Panc1 (cell line): ENCODE measurements around the gene BOC.
"Not testable (repeated sequence)": the region's sequence is repeated elsewhere in the genome, so short reads cannot be mapped to it uniquely, and the experiment has no call there.

Experiments used
- CTCF ChIP-seq: fragments of 450-650 bp; IDR thresholded peaks from 2 replicates; pipeline ENCODE4 v1.5.1; 2017; ENCODE audit warnings: mild to moderate bottlenecking
- REST ChIP-seq, 2 experiments: IDR thresholded peaks; 2 replicates each; pipeline ENCODE4 v1.6.1; 2011 to 2012; ENCODE audit warnings: low read depth in 2 of 2, control low read depth in 1 of 2, low read length in 1 of 2, mild to moderate bottlenecking in 1 of 2, moderate library complexity in 1 of 2; ENCODE audit not compliant: insufficient read depth in 1 of 2

GRCh38 chr3:113171675-113172300 lies 39.6 kb upstream of the BOC start:
- TF ChIP-seq CTCF; REST (IDR thresholded peaks at IDR 0.05; ENCODE audit: insufficient read depth in 1 of 2, low read depth in 2 of 2, low read length in 1 of 2): not testable (repeated sequence)
